ENCODE results near the gene IWS1. TPM values are rescaled to one million over a fixed set of nuclear protein-coding genes. Genes with fewer than 3 reads are reported as not detected.

Gene IWS1
- total and polyA plus RNA-seq, 2 experiments from 2014 or later = 45.9 to 47.8 TPM

- Histone ChIP-seq H3K4me1 (ENCODE audit: insufficient read depth) (no peaks in the 10 kb centered on the region), H2AFZ (no peak overlapping the region), H3K27ac (peak overlapping the region; percentile 2), H3K27me3 (no peaks in the 10 kb centered on the region), H3K4me2 (no peak overlapping the region), H3K9me3 (ENCODE audit: low read depth) (no peaks in the 10 kb centered on the region), H3K9me2 (replicated peaks; ENCODE audit: insufficient read depth) (no peaks in the 10 kb centered on the region), H3K4me3 (no peak overlapping the region), H3K36me3 (replicated peaks; ENCODE audit: insufficient read depth, low read depth) (no peaks in the 10 kb centered on the region), H3K79me2 (no peaks in the 10 kb centered on the region), H4K20me1 (ENCODE audit: insufficient read depth, poor library complexity, severe bottlenecking) (no peaks in the 10 kb centered on the region)
- WGBS (ENCODE audit: low lambda C conversion rate, missing lambda C conversion rate) = 73% methylated on average over 19 of the region's 19 CpGs
- DNase-seq (ENCODE audit: low spot score) = peak; percentile 17
- TF ChIP-seq CTCF (IDR thresholded peaks at IDR 0.05; ENCODE audit: poor library complexity) (no peak), EZH2phosphoT487 (IDR thresholded peaks at IDR 0.05; ENCODE audit: low read depth, severe bottlenecking, unreplicated experiment) (no peak), EZH2 (IDR thresholded peaks at IDR 0.05; ENCODE audit: borderline replicate concordance) (no peak)
Observed at GRCh38 chr2:127463155-127463991, 62.9 kb downstream of the IWS1 start.

DNA sequence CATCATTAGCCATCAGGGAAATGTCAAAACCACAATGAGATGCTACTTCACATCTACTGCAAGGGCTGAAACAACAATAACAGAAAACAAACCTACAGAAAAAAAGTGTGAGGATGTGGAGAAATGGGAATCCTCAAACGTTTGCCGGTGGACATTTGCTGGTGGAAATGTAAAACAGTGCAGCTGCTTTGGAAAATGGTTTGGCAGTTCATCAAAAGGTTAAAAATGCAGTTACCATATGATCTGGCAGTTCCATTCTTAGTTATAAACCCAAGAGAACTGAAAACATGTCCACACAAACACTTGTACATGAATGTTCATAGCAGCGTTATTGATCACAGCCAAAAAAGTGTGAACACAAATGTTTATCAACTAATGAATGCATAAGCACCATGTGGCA lies 63.8 kb downstream of the IWS1 start:
- 81% methylated on average over 3 of the region's 3 CpGs for WGBS (ENCODE audit: low lambda C conversion rate, missing lambda C conversion rate)
- no peaks in the 10 kb centered on the region for H4K20me1 ChIP-seq (ENCODE audit: insufficient read depth, poor library complexity, severe bottlenecking)
- no peaks in the 10 kb centered on the region for H3K9me3 ChIP-seq (ENCODE audit: low read depth)

DNA sequence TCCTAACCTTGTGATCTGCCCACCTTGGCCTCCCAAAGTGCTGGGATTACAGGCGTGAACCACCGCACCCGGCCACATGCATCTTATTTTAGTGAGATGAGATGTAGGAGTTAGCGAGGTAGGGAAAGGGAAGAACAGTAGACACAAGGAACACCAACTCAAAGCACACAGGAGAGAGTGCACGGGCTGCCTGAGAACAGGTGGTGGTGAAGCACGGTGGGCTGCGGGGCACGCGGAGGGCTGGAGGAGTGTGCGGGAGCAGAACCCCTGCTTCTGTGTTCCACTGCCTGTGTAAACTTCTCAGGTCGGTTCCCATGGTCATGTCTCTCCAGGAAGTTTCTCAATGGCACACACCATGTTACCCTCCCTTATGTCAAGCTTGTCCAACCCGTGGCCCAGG lies 69.3 kb downstream of the IWS1 start:
- Histone ChIP-seq H3K36me3 (replicated peaks; ENCODE audit: insufficient read depth, low read depth) (no peaks in the 10 kb centered on the region), H3K27me3 (no peaks in the 10 kb centered on the region), H3K4me1 (ENCODE audit: insufficient read depth) (peaks cover 13% of the 10 kb centered on the region), H3K4me3 (no peak overlapping the region), H3K79me2 (no peaks in the 10 kb centered on the region), H3K9me2 (replicated peaks; ENCODE audit: insufficient read depth) (no peaks in the 10 kb centered on the region), H3K27ac (no peak overlapping the region), H4K20me1 (ENCODE audit: insufficient read depth, poor library complexity, severe bottlenecking) (no peaks in the 10 kb centered on the region), H3K4me2 (no peak overlapping the region), H3K9me3 (ENCODE audit: low read depth) (no peaks in the 10 kb centered on the region), H2AFZ (no peak overlapping the region)
- TF ChIP-seq CTCF (IDR thresholded peaks at IDR 0.05; ENCODE audit: poor library complexity) (no peak), EZH2phosphoT487 (IDR thresholded peaks at IDR 0.05; ENCODE audit: low read depth, severe bottlenecking, unreplicated experiment) (no peak), EZH2 (IDR thresholded peaks at IDR 0.05; ENCODE audit: borderline replicate concordance) (no peak)
- DNase-seq (ENCODE audit: low spot score) = no peak
- 96% methylated on average over 12 of the region's 12 CpGs for WGBS (ENCODE audit: low lambda C conversion rate, missing lambda C conversion rate)

More for the DNA sequence above, 63.8 kb downstream of the IWS1 start:
- Histone ChIP-seq H3K27ac (no peak overlapping the region), H3K79me2 (no peaks in the 10 kb centered on the region), H3K36me3 (replicated peaks; ENCODE audit: insufficient read depth, low read depth) (no peaks in the 10 kb centered on the region), H3K4me2 (no peak overlapping the region), H3K9me2 (replicated peaks; ENCODE audit: insufficient read depth) (no peaks in the 10 kb centered on the region), H3K4me3 (no peak overlapping the region), H3K4me1 (ENCODE audit: insufficient read depth) (no peaks in the 10 kb centered on the region), H3K27me3 (no peaks in the 10 kb centered on the region), H2AFZ (no peak overlapping the region)
- DNase-seq (ENCODE audit: low spot score) = no peak
- no peak for TF ChIP-seq CTCF (IDR thresholded peaks at IDR 0.05; ENCODE audit: poor library complexity)
